NCI-H2171 (cell line): ENCODE results near the gene LENEP.

ENCODE experiments used
- DNase-seq: peaks from one replicate; lab custom pipeline; 2025; lab: John Stamatoyannopoulos, UW

Gene LENEP

DNA sequence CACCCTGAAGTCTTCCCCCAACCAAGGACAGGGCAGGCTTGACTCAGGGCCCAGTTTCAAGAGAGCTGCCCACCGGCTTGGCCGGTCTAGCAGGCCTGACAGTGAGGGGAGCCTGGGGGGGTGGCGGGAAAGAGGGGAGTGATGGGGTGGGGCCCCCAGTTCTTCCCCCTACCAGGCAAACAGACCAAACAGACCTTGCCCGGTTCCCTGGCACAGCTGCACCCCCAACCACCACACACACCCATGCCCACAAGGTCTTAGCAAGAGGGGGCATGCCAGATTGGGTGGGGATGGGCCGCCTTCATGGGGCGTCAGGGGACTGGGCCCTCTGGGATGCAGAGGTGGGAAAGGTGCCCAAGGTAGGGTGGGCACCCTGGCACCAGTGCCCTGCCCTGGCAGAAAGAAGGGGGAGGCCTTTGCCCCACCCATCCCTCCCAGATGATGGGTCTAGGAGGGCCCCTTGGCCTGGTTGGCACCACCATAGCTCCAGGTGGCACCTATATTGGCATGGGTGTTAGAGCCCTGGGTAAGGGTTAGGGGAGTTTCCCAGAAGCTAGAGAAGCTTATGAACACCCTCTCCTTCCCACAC, 18.1 kb downstream of the LENEP start:
- DNase-seq, result no peak

GRCh38 chr1:155012026-155012546, 18.7 kb downstream of the LENEP start:
- DNase-seq, result peak; percentile 85

DNA sequence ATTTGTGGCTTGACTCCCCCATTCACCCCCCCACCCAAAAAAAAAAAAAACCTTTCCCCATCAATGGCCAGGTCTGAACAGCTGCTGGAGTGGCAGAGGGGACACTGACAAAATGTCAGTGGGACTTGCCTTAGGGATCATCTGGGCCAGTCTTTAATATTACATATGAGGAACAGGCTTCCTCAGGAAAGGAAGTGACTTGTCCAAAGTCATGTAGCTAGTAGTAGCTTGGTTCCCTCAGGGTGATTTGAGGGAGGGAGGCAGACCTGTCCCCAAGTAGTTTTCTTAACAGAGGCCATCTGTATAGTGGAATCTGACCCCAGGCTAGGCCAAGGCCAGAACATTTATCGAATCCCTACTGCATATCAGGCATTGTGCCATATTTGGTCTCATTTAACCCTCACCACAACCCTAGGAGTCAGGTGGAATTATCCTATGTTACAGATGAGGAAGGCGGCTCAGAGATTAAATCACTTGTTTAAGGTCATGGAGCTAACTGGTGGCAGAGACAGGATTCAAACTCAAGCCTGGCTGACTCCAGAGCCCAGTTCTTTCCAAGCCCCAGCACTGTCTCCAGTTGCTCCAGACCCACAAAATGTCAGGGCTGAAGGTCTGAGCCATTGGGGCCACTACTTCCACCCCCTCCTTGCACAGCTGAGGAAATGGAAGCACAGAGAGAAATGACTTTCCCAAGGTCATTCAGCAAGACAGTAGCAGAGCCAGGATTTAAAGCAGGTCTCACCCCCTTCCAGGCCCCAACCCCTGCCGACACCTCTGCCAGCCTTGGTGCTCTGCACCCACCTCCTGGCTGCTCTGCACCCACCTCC, 19.6 kb downstream of the LENEP start:
- DNase-seq, result no peak

GRCh38 chr1:155013632-155014031, 20.2 kb downstream of the LENEP start:
- no peak for DNase-seq

DNA sequence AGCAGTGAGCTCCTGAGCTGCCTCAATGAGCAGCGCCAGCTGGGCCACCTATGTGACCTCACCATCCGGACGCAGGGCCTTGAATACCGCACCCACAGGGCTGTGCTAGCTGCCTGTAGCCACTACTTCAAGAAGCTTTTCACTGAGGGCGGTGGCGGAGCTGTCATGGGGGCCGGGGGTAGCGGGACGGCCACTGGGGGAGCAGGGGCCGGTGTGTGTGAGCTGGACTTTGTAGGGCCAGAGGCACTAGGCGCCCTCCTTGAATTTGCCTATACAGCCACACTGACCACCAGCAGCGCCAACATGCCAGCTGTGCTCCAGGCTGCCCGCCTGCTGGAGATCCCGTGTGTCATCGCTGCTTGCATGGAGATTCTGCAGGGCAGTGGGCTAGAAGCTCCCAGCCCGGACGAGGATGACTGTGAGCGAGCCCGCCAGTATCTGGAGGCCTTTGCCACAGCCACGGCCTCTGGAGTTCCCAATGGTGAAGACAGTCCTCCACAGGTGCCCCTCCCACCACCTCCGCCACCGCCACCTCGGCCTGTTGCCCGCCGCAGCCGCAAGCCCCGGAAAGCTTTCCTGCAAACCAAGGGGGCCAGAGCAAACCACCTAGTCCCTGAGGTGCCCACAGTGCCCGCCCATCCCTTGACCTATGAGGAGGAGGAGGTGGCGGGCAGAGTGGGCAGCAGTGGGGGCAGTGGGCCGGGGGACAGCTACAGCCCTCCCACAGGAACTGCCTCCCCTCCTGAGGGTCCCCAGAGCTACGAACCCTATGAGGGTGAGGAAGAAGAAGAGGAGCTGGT, 21.5 kb downstream of the LENEP start:
- no peak for DNase-seq

- no peak for DNase-seq
Measured at GRCh38 chr1:155015527-155016230, 22.3 kb downstream of the LENEP start.

- no peak for DNase-seq
Measured at GRCh38 chr1:155016231-155016831, 22.9 kb downstream of the LENEP start.

DNA sequence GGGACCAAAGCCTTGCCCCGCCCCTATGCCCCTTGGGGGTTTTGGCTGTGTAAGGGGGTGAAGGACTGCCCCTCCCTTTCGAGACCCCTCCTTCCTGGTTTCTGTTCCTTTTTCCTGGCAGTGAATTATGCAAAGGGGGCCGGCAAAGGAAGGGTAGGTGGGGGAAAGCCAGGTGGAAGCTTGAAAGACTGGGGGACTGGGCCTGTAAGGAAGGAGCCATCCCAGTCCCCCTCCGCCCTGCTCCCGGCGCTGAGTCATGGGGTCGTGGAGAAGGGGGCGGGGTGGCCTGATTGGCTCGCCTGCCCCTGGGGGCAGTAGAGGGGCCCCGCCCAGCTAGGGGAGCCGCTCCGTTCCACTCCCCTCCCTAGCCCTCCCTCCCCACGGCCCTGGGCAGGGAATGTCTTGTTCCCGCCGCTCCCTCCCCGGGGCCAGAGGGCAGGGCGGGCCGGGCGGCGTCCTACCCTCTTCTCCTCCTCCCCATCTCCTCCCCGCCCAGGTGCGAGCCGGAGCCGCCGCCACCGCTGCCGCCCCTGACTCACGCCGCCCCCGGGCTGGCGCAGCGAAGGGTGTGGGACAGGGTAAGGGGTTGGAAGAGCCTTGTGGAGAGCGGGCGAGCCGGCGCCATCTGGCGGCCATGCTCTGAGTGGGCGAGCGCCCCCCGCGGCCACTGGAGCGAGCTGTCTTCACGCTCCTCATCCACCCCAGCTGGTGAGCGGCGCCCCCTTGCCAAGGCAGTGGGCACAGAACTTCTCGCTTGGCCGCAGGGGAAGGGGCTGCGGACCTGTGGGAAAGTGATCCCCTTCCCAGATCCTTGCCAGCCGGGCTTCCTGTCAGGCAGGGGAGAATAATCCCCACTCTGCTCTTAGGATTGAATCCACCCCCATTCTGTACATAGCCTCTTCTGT, 23.9 kb downstream of the LENEP start:
- peak; percentile 91 for DNase-seq

DNA sequence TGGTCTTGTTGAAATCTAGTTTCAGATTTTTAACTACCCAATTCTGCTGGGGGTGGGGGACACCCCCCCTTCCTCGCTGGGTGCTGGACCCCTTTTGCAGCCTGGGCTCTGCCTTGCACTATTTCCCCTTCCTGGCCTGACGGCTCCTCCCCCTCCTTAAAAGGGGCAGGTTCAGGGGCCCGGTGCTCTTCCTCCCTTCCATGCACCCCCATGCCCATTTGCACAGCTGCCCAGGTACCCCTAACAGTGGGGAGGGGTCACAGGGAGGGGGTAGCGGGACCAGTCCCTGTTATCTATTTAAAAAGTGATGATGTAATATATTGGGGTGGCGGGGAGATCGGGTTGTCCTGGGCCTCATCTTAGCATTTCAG, 24.5 kb downstream of the LENEP start:
- DNase-seq, result no peak

DNA sequence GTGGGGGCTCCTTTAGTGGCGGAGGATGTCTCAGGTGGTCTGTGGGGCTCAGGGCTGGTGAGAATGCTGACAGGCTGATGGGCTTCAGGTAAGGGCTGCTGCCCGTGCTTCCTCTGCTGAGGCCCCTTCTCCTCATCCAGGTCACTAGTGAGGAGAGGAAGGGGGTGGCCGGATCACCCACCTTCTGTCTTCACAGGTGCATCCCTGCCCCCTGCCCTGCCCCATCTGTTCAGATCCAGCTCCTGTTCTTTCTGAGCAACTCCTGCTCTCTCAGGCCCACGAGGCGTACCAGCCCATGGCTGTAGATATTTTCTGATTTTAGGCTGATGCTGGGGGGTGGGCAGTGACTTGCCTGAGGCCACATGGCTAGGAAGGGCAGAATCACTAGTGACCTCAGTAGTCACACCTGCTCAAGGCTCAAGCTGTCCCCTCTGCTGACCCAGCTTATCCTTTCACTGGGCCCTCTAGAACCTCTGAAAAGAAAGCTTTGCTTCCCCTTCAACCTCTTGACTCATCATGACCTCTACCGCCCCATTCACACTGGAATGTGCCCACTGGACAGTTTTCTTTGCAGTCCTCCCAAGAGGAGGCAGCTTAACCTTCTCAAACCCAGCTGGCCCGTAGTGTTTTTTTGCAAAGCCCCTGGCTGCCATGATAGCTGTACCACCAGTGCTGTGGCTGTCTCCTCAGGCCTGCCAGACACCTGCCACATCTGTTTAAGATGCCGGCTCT, 25.4 kb downstream of the LENEP start:
- DNase-seq, result no peak

- DNase-seq, result no peak
Measured at GRCh38 chr1:155019377-155020245, 26.2 kb downstream of the LENEP start.

- DNase-seq, result no peak
Measured at GRCh38 chr1:155022136-155022926, 28.9 kb downstream of the LENEP start.

DNA sequence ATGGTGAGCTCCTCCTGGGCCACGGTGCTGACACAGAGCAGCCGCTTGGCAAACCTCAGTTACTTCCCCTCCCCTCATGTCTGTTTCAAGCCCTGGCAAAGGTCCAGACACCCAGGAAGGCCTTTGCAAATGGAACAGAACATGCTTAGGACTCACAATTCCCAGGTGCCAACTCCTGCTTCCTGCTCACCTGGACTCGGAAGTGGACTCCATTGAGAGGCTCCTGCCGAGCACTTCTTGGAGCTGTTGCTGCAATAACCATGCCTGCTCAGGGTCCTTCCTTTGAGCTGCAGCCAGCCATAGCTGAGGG, 29.5 kb downstream of the LENEP start:
- DNase-seq, result no peak

GRCh38 chr1:155023627-155024026, 30.2 kb downstream of the LENEP start:
- DNase-seq, result no peak

GRCh38 chr1:155024315-155024714, 30.9 kb downstream of the LENEP start:
- no peak for DNase-seq

GRCh38 chr1:155026154-155026553, 32.8 kb downstream of the LENEP start:
- no peak for DNase-seq

- DNase-seq, result no peak
Measured at GRCh38 chr1:155026588-155026987, 33.2 kb downstream of the LENEP start.

GRCh38 chr1:155029513-155030242, 36.3 kb downstream of the LENEP start:
- DNase-seq, result no peak
